ENCODE data around the gene MAD1L1. TPM values are rescaled to one million over a fixed set of nuclear protein-coding genes. Genes with fewer than 3 reads are reported as not detected.

The MAD1L1 gene
- total RNA-seq, 1 donor from 2014 or later: 48.4 TPM

DNA sequence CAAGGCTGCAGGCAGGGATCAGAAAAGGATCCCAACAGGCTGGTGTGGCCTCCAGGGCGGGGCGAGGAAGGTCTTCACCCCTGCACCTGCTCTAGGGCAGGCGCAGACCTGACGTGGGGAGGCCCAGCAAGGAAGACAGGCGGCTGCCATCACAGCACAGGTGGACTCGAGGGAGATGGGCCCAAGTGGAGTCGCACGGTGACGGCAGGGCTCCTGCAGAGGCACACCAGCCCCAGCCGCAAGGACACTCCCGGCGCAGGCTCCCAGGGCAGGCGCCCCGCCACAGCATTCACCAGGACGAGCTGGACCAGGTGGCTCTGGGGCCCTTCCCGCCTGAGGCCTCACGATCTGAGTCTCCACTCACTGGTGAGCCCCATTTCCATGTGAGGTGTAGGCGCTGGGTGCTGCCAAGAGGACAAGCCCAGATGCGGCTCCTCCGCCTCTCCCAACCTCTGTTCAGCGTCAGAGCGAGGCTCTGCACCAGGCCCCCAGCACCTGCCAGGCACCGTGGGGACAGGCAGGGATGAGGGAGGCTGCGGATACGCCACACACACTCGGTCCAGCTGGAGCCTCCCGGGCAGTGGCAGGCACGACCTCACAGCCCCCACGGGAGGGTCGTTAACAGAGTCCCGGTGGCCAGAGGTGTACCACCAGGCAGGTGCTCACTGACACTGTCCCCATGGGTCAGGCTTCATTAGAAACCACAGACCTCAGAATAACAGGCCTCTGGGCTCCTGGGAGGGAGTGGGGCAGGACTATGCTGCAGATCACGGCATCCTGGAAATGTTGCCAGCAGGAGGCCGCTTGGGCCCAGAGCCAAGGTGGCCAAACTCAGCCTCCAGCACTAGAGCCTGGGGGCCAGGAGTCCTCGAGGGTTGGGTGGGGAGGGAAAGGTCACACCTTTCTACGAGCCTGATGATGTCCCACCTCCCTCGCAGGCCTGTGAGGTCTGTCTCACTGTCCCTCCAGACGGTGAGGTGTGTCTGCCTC, 111.6 kb downstream of the MAD1L1 start:
- no peaks in the 10 kb centered on the region for H3K36me3 ChIP-seq
- peaks cover 20% of the 10 kb centered on the region for H3K4me1 ChIP-seq
- no peaks in the 10 kb centered on the region for H3K27me3 ChIP-seq
- TF ChIP-seq, protein P1, sequence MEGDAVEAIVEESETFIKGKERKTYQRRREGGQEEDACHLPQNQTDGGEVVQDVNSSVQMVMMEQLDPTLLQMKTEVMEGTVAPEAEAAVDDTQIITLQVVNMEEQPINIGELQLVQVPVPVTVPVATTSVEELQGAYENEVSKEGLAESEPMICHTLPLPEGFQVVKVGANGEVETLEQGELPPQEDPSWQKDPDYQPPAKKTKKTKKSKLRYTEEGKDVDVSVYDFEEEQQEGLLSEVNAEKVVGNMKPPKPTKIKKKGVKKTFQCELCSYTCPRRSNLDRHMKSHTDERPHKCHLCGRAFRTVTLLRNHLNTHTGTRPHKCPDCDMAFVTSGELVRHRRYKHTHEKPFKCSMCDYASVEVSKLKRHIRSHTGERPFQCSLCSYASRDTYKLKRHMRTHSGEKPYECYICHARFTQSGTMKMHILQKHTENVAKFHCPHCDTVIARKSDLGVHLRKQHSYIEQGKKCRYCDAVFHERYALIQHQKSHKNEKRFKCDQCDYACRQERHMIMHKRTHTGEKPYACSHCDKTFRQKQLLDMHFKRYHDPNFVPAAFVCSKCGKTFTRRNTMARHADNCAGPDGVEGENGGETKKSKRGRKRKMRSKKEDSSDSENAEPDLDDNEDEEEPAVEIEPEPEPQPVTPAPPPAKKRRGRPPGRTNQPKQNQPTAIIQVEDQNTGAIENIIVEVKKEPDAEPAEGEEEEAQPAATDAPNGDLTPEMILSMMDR (IDR thresholded peaks at IDR 0.05): no peak
- H3K4me3 ChIP-seq: no peak overlapping the region
- no peaks in the 10 kb centered on the region for H3K9me3 ChIP-seq
- ATAC-seq: no peak
- DNase-seq: no peak
- no peak overlapping the region for H3K27ac ChIP-seq
- intact Hi-C loops (cut with DNase I): no loop called here

DNA sequence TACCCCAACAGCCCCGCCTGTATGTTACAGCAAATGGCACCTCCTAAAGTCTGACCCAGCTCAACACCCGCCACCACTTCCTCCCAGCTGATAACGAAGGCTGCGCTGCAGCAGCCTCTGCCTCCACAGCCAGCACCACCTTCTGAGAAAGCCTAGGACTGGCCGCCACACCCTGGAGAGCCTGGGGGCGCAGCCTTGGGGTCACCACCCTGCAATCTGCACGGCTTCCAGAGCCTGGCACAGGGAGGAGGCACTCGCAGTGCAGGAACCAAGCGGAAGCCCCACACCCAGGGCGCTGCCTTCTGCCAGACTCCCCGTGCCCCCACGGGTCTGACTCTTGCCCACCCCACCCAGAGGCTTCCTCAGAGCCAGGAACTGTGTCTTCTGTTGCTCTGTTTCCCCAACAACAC, 112.5 kb downstream of the MAD1L1 start:
- Histone ChIP-seq H3K27ac (no peak overlapping the region), H3K4me1 (peaks cover 26% of the 10 kb centered on the region), H3K36me3 (no peaks in the 10 kb centered on the region), H3K4me3 (no peak overlapping the region), H3K27me3 (no peaks in the 10 kb centered on the region), H3K9me3 (no peaks in the 10 kb centered on the region)
- DNase-seq: no peak
- TF ChIP-seq, protein P1 (IDR thresholded peaks at IDR 0.05): no peak
- intact Hi-C loops (cut with DNase I): no loop called here
- ATAC-seq: peak; percentile 33

DNA sequence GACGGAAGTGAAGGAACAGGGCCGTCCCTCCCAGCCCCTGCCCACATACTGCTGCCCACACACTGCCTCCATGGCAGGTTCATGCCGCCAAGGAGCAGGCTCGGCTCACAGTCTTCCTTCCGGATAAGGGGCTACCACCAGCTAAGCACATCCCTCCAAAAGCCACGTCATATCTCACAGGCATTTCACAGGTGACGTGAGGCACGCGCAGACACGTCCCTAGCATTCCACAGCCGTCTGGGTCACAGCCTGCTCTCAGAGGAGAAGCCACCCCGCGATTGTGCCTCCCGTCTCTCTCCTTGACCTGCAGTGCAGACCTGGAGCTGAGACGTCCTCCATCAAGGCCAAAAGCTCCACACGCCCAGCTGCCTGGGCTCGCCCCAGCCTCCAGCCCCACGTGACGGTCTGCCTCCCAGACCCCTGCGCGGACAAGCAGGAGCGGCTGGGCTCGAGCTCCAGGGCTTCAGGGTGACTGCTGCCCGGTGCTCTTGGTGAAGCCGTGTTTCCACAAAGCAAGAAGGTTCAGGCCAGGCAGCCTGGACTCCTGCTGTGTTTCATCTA, 114.0 kb downstream of the MAD1L1 start:
- DNase-seq (no peak), ATAC-seq (no peak)
- Histone ChIP-seq H3K4me1 (peaks cover 26% of the 10 kb centered on the region), H3K4me3 (no peak overlapping the region), H3K36me3 (peaks cover 5% of the 10 kb centered on the region), H3K9me3 (no peaks in the 10 kb centered on the region), H3K27ac (no peak overlapping the region), H3K27me3 (no peaks in the 10 kb centered on the region)
- intact Hi-C loops (cut with DNase I): no loop called here
- TF ChIP-seq, protein P1 (IDR thresholded peaks at IDR 0.05): no peak

DNA sequence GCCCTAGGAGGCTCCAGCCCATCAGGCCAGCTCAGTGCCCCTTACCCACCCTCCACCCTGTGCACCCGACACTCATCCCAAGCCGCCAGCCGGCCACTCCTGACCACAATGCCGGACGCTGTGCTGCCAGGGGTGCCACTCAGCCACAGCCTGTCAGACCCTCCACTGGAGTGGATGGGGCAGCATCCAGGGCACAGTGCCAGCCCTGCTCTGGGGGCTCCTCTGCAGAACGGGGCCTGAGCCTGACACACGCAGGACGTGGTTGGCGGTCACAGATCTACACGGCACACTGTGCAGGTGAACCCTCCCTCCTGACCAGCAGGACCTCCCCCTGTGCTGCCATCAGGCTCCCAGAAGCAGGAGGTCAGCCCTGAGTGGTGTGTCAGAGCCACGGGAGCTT, 114.7 kb downstream of the MAD1L1 start:
- DNase-seq (no peak), ATAC-seq (no peak)
- Histone ChIP-seq H3K36me3 (peaks cover 5% of the 10 kb centered on the region), H3K27ac (no peak overlapping the region), H3K9me3 (no peaks in the 10 kb centered on the region), H3K4me1 (peaks cover 26% of the 10 kb centered on the region), H3K27me3 (no peaks in the 10 kb centered on the region), H3K4me3 (no peak overlapping the region)
- TF ChIP-seq, protein P1 (IDR thresholded peaks at IDR 0.05): no peak
- intact Hi-C loops (cut with DNase I): no loop called here

DNA sequence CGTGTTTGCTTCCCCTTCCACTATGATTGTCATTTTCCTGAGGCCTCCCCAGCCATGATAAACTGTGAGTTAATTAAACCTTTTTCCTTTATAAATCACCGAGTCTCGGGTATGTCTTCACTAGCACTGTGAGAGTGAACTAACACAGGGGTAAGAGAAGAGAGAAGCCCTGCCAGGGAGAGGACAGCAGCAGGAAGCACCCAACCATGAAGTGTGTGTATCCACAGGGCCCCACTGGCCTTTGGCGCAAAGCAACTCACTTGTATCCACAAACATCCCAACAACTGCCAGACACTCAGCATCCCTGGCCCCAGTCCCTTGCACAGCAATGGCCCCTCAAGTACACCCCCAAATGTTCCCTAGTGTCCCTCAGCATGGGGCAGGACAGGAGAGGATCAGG, 115.1 kb downstream of the MAD1L1 start:
- DNase-seq: no peak
- peaks cover 5% of the 10 kb centered on the region for H3K36me3 ChIP-seq
- H3K27me3 ChIP-seq: no peaks in the 10 kb centered on the region
- no peak for ATAC-seq
- H3K4me3 ChIP-seq: no peak overlapping the region
- no peak overlapping the region for H3K27ac ChIP-seq
- H3K4me1 ChIP-seq: peaks cover 26% of the 10 kb centered on the region
- intact Hi-C loops (cut with DNase I): no loop called here
- H3K9me3 ChIP-seq: no peaks in the 10 kb centered on the region
- TF ChIP-seq, protein P1 (IDR thresholded peaks at IDR 0.05): no peak

Data from upper lobe of right lung (tissue), 1 donor.